GM12891 (cell line): ENCODE data around the gene SOX10.

Experiments
- PAX5 ChIP-seq: IDR thresholded peaks from 2 replicates; pipeline ENCODE4 v1.6.1; 2011; ENCODE audit warnings: low read length, moderate library complexity, mild to moderate bottlenecking; ENCODE audit not compliant: insufficient read depth, severe bottlenecking
- POLR2A ChIP-seq: IDR thresholded peaks from 2 replicates; pipeline ENCODE4 v1.6.1; 2011; ENCODE audit warnings: low read depth, low read length, control low read depth
- POLR2AphosphoS5 ChIP-seq: IDR thresholded peaks from 2 replicates; pipeline ENCODE4 v1.6.1; 2011; ENCODE audit warnings: low read depth, low read length, control low read depth
- POU2F2 ChIP-seq: IDR thresholded peaks from 2 replicates; pipeline ENCODE4 v1.6.1; 2011; ENCODE audit warnings: low read depth, mild to moderate bottlenecking, control low read depth, low read length, moderate library complexity
- SPI1 ChIP-seq: IDR thresholded peaks from 2 replicates; pipeline ENCODE4 v1.6.1; 2011; ENCODE audit warnings: low read depth, low read length, control low read depth
- TAF1 ChIP-seq: IDR thresholded peaks from 2 replicates; pipeline ENCODE4 v1.6.1; 2011; ENCODE audit warnings: low read depth, low read length, control low read depth

GRCh38 chr22:37959231-37959825, 25.0 kb downstream of the SOX10 start:
- no peak for TF ChIP-seq POLR2AphosphoS5
- TF ChIP-seq POLR2A = no peak
- TF ChIP-seq TAF1 = no peak
- TF ChIP-seq SPI1 = no peak
- TF ChIP-seq POU2F2 = no peak
- TF ChIP-seq PAX5 = no peak
